ENCODE results near the gene CACNG5. TPM values are rescaled to one million over a fixed set of nuclear protein-coding genes. Genes with fewer than 3 reads are reported as not detected.

The CACNG5 gene
- total RNA-seq, 4 donors from 2014 or later = not detected

GRCh38 chr17:66840061-66840460 is 5.1 kb downstream of the CACNG5 start:
- no peak for TF ChIP-seq CTCF (IDR thresholded peaks at IDR 0.05; ENCODE audit: low read depth)

- no peak for TF ChIP-seq CTCF (IDR thresholded peaks at IDR 0.05; ENCODE audit: low read depth)
Measured at GRCh38 chr17:66841328-66841727, 6.4 kb downstream of the CACNG5 start.

- TF ChIP-seq CTCF (IDR thresholded peaks at IDR 0.05; ENCODE audit: low read depth) = no peak
Measured at GRCh38 chr17:66841744-66842143, 6.8 kb downstream of the CACNG5 start.

DNA sequence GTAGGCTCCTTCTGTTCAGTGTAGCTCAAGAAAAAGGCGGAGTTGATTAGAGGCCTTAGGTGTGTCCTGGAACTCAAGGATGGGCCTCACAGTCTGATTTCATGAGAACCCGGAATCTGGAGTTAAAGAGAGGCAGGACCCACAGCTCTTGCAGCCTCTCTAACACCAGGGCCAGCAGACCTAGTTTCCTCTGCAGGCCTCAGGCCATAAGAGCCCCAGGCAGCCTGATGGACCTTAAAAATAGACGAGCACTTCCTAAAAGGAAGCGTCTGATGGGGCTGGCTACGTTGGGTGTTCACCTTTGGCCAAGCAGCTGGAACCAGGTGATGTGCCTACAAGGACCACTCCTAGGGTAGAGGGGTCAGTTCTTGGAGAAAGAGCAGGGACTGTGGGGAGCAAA is 7.6 kb downstream of the CACNG5 start:
- no peak for TF ChIP-seq CTCF (IDR thresholded peaks at IDR 0.05; ENCODE audit: low read depth)

- no peak for TF ChIP-seq CTCF (IDR thresholded peaks at IDR 0.05; ENCODE audit: low read depth)
Measured at GRCh38 chr17:66842959-66843358, 8.0 kb downstream of the CACNG5 start.

DNA sequence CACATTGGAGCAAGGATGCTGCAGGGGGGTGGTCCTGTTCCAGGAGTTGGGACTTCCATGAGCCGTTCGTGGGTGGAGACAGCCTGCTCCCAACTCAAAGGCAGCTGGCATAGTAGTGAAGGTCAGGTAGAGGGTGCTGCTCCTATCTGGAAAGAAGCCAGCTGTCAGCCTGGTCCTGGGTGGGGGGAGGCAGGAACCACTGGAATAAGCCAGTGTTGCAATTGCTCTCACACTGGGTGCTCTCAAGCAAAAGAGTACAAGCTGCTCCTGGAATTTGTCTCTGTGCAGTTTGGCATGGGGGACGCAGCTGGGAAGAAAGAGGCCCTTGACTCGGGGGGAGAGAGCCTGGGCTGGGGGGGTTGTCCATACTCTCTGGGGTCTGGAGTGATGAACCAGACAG is 8.7 kb downstream of the CACNG5 start:
- TF ChIP-seq CTCF (IDR thresholded peaks at IDR 0.05; ENCODE audit: low read depth) = no peak

DNA sequence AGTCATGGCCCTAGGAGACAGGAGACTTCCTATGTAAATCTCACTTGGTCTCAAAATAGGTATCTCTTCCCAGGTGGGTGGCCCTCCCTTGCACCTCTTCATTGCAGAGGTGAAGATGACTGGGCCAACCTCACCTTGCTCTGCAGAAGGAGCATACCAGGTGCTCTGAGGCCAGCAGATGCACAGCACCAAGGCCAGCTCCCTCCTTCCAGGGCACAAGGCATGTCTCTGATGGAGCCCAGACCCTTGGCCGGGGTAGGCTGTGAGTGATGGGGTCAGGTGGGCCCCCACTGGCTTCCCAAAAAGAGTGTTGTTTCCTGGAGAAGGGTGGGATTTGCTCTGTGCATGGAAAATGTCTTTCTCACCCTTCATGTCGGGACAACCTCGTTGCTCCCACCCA is 12.8 kb downstream of the CACNG5 start:
- no peak for TF ChIP-seq CTCF (IDR thresholded peaks at IDR 0.05; ENCODE audit: low read depth)
